Kidney (tissue), 22 donors: Measurements from ENCODE around the gene CYP4A11. TPM values are rescaled to one million over a fixed set of nuclear protein-coding genes. Genes with fewer than 3 reads are reported as not detected.
A peak's percentile ranks its signal among the peaks of the same experiment; 100 is the strongest.
"Not testable (repeated sequence)": the region's sequence is repeated elsewhere in the genome, so short reads cannot be mapped to it uniquely, and the experiment has no call there.

Experiments used
- DNase-seq, 5 donors: peaks; one replicate each; pipeline ENCODE4 v3.0.0-alpha.2; 2013 to 2020
- FAIRE-seq: peaks from 2 replicates; lab custom pipeline; 2012; peaks lifted over from hg19 to GRCh38; lab: Jason Lieb, UNC
- H3K27ac ChIP-seq, 2 donors: one replicate each; pipeline ENCODE4 v1.7.0; 2013; ENCODE audit warnings: low read depth in 2 of 2, low read length in 2 of 2, inconsistent platforms in 1 of 2
- H3K27me3 ChIP-seq: one replicate; pipeline ENCODE4 v1.7.1; 2013; ENCODE audit warnings: low read length, inconsistent platforms; ENCODE audit not compliant: control insufficient read depth, insufficient read depth
- H3K36me3 ChIP-seq, 3 donors: one replicate each; pipeline versions ENCODE4 v1.7.0 to v1.7.1; 2013; ENCODE audit warnings: low read length in 3 of 3, control low read depth in 1 of 3, inconsistent platforms in 1 of 3; ENCODE audit not compliant: insufficient read depth in 3 of 3, control insufficient read depth in 2 of 3
- H3K4me1 ChIP-seq, 3 donors: one replicate each; pipeline versions ENCODE4 v1.7.0 to v1.7.1; 2013; ENCODE audit warnings: low read length in 3 of 3, inconsistent platforms in 1 of 3, low read depth in 1 of 3; ENCODE audit not compliant: control insufficient read depth in 2 of 3, insufficient read depth in 2 of 3
- H3K4me3 ChIP-seq, 3 donors: one replicate each; pipeline versions ENCODE4 v1.7.0 to v1.8.1; 2013; ENCODE audit warnings: low read length in 3 of 3, control low read depth in 1 of 3, inconsistent platforms in 1 of 3
- H3K9ac ChIP-seq, 3 donors: one replicate each; pipeline versions ENCODE4 v1.7.0 to v1.7.1; 2013; ENCODE audit warnings: low read length in 3 of 3, control low read depth in 1 of 3, inconsistent platforms in 1 of 3
- H3K9me3 ChIP-seq, 3 donors: one replicate each; pipeline versions ENCODE4 v1.7.0 to v1.7.1; 2013; ENCODE audit warnings: low read length in 3 of 3, control low read depth in 1 of 3, inconsistent platforms in 1 of 3; ENCODE audit not compliant: control insufficient read depth in 2 of 3, insufficient read depth in 1 of 3
- intact Hi-C: fragments of 100-400 bp; cut with DNase I; formaldehyde crosslinking; loops from one replicate; pipeline ENCODE4 v1.11.1; 2022
- long read RNA-seq, 10 donors: library from polyadenylated mRNA in 1 of 10; unstranded in 1 of 10; transcript quantifications; one replicate each; pipeline ENCODE4 v2.0.0 and lab custom pipeline, GENCODE V29; 2021 to 2026
- polyA plus RNA-seq: library from polyadenylated mRNA; stranded (reverse); fragments of 350-450 nt; fragmentation: Illumina TruSeq; extraction: RNeasy Lipid Tissue Mini Kit (QIAGEN cat#74804); gene quantifications from one replicate; pipeline ENCODE4 v1.2.3, GENCODE V29; 2014; ENCODE audit warnings: low read depth, low replicate concordance; ENCODE audit not compliant: insufficient read depth
- total RNA-seq: library from RNA; stranded (reverse); fragmentation: NEBNext Ultra II Directional; extraction: Animal tissue kit (Norgen Biotek cat#: 25700); gene quantifications from one replicate; pipeline ENCODE4 v1.2.1, GENCODE V29; 2021
- TF ChIP-seq, protein P1 (sequence below): IDR thresholded peaks from 3 replicates; pipeline ENCODE4 v1.5.1; 2012; ENCODE audit warnings: mild to moderate bottlenecking, moderate library complexity, borderline replicate concordance; ENCODE audit not compliant: insufficient read depth; ENCODE audit errors: extremely low read depth
- donor health status: control.
- donor health status: control.
- donor health status: control.
- donor health status: control.
- donor health status: control.
- donor health status: DM: yes; HTN: yes; CAD: no.
- donor health status: Normal renal cell carcinoma (clear cell type).

CYP4A11 gene, protein sequence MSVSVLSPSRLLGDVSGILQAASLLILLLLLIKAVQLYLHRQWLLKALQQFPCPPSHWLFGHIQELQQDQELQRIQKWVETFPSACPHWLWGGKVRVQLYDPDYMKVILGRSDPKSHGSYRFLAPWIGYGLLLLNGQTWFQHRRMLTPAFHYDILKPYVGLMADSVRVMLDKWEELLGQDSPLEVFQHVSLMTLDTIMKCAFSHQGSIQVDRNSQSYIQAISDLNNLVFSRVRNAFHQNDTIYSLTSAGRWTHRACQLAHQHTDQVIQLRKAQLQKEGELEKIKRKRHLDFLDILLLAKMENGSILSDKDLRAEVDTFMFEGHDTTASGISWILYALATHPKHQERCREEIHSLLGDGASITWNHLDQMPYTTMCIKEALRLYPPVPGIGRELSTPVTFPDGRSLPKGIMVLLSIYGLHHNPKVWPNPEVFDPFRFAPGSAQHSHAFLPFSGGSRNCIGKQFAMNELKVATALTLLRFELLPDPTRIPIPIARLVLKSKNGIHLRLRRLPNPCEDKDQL
- 23.0 TPM for total RNA-seq
- 384 TPM for polyA plus RNA-seq
- long read RNA-seq, donor 1, partial matches to known transcripts: 0 of 2 reads
- long read RNA-seq, donor 1, other reads (novel, unspliced or antisense): 0 of 2 reads
- long read RNA-seq, donor 2, transcript CYP4A11-201 (12 exons, 2,530 nt): major isoform, 8 of 8 reads
- long read RNA-seq, donor 2, partial matches to known transcripts: 0 of 8 reads
- long read RNA-seq, donor 2, other reads (novel, unspliced or antisense): 0 of 8 reads
- long read RNA-seq, donor 3, transcript CYP4A11-201 (12 exons, 2,530 nt): major isoform, 13 of 21 reads
- long read RNA-seq, donor 3, partial matches to known transcripts: 5 of 21 reads
- long read RNA-seq, donor 3, other reads (novel, unspliced or antisense): 0 of 21 reads
- long read RNA-seq, donor 4, transcript CYP4A11-201 (12 exons, 2,530 nt): major isoform, 8 of 15 reads
- long read RNA-seq, donor 4, partial matches to known transcripts: 7 of 15 reads
- long read RNA-seq, donor 4, other reads (novel, unspliced or antisense): 0 of 15 reads
- long read RNA-seq, donor 5: 0 reads
- long read RNA-seq, donor 6: 0 reads
- long read RNA-seq, donor 7, transcript CYP4A11-201 (12 exons, 2,530 nt): major isoform, 6 of 15 reads
- long read RNA-seq, donor 7, partial matches to known transcripts: 1 of 15 reads
- long read RNA-seq, donor 7, other reads (novel, unspliced or antisense): 8 of 15 reads
- long read RNA-seq, donor 8: 0 reads
- long read RNA-seq, donor 9, partial matches to known transcripts: 0 of 2 reads
- long read RNA-seq, donor 9, other reads (novel, unspliced or antisense): 0 of 2 reads
- long read RNA-seq, donor 10, partial matches to known transcripts: 0 of 8 reads
- long read RNA-seq, donor 10, other reads (novel, unspliced or antisense): 0 of 8 reads

DNA sequence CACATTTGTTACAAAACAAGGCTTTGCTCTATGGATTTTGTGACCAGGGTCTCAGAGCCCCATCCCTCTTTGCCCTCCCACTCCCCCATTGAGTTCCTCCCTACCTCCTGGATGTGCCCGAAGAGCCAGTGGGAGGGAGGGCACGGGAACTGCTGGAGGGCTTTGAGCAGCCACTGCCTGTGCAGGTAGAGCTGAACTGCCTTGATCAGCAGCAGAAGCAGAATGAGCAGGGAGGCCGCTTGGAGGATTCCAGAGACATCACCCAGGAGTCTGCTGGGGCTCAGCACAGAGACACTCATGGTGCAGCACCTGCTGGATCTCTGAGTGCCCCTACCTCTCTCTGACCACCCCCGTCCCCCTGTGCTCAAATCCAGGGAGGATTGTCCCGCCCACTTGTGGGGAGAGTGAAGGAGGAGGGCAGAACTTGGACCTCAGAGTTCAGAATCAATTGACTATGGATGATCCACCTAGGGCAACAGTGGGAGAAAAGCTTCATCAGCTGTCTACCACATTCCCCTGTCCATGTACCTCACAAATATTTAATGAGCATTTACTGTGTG lies at the start of gene CYP4A11:
Gene CYP4A11, minus strand, starts transcription at position 342 of the 560 bp plus-strand sequence. Its CDS starts 43 bp downstream, at position 299.
- Histone ChIP-seq H3K4me1 (peaks cover 0 to 3% (median 2%) of the 10 kb centered on the region in 3 donors), H3K36me3 (peaks cover 0 to 7% (median 2%) of the 10 kb centered on the region in 3 donors), H3K27me3 (no peaks in the 10 kb centered on the region), H3K4me3 (peak within 1 kb of the TSS in 2 of 3 donors; percentile 77 to 79), H3K9me3 (no peaks in the 10 kb centered on the region), H3K9ac (peak within 1 kb of the TSS in 2 of 3 donors; percentile 23 to 85), H3K27ac (peak within 1 kb of the TSS; percentile 68 to 86)
- DNase-seq (no peak), FAIRE-seq (no peak)
- intact Hi-C loops: no loop called here
- TF ChIP-seq, protein P1, sequence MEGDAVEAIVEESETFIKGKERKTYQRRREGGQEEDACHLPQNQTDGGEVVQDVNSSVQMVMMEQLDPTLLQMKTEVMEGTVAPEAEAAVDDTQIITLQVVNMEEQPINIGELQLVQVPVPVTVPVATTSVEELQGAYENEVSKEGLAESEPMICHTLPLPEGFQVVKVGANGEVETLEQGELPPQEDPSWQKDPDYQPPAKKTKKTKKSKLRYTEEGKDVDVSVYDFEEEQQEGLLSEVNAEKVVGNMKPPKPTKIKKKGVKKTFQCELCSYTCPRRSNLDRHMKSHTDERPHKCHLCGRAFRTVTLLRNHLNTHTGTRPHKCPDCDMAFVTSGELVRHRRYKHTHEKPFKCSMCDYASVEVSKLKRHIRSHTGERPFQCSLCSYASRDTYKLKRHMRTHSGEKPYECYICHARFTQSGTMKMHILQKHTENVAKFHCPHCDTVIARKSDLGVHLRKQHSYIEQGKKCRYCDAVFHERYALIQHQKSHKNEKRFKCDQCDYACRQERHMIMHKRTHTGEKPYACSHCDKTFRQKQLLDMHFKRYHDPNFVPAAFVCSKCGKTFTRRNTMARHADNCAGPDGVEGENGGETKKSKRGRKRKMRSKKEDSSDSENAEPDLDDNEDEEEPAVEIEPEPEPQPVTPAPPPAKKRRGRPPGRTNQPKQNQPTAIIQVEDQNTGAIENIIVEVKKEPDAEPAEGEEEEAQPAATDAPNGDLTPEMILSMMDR: no peak

DNA sequence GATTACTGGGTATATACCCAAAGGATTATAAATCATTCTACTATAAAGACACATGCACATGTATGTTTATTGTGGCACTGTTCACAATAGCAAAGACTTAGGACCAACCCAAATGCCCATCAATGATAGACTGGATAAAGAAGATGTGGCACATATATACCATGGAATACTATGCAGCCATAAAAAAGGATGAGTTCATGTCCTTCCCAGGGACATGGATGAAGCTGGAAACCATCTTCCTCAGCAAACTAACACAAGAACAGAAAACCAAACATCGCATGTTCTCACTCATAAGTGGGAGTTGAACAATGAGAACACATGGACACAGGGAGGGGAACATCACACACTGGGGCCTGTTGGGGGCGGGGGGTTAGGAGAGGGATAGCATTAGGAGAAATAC lies 49.3 kb upstream of the CYP4A11 start:
- DNase-seq, intact Hi-C loops, H3K27ac ChIP-seq, H3K9me3 ChIP-seq, H3K27me3 ChIP-seq, FAIRE-seq, H3K36me3 ChIP-seq, H3K4me3 ChIP-seq, H3K4me1 ChIP-seq, H3K9ac ChIP-seq: not testable (repeated sequence)

DNA sequence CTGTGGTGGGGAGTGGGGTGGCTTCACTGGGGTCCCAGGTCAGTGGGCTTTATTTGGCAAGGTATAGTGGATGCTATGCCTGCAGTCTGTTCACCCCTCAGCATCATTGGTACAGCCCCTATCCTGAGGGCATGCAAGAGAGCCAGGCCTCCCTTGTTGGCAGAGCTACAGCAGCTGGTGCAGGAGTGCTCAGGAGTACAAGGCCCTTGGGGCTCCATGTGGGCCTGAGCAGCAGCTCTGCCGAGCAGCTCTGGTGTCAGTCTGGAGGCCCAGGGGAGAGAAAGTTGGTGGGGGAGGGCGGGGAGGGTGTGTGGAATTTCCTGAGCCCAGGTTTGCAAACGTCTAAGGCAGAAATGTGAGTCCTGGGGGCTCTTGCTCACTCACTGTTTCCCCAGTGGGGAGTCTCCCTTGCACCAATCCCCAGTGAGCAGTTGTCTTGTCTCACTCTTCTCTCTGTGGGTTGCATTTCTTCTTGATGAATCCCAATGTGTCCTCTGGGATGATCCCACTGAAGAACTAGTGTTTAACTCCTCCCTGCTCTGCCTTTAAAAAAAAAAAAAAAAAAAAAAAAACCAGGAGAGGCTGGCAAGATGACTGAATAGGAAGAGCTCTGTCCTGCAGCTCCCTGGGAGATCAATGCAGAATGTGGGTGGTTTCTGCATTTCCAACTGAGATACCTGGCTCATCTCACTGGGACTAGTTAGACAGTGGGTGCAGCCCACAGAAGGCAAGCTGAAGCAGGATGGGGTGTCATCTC lies 42.7 kb upstream of the CYP4A11 start:
- FAIRE-seq: no peak
- intact Hi-C loops: no loop called here
- TF ChIP-seq, protein P1: no peak

More for the DNA sequence above, 42.7 kb upstream of the CYP4A11 start:
- DNase-seq: peak in 2 of 5 donors; percentile 7 to 10
- Histone ChIP-seq H3K36me3 (no peaks in the 10 kb centered on the region), H3K9me3 (no peaks in the 10 kb centered on the region), H3K27me3 (no peaks in the 10 kb centered on the region), H3K9ac (no peak overlapping the region), H3K27ac (no peak overlapping the region), H3K4me1 (no peaks in the 10 kb centered on the region), H3K4me3 (no peak overlapping the region)
